GM13976 (cell line): ENCODE data around the gene TNK2.
A peak's percentile ranks its signal among the peaks of the same experiment; 100 is the strongest.
"Not testable (repeated sequence)": the region's sequence is repeated elsewhere in the genome, so short reads cannot be mapped to it uniquely, and the experiment has no call there.

Experiments used
- DNase-seq: peaks from one replicate; pipeline ENCODE4 v3.0.0; 2012; ENCODE audit warnings: low spot score
- in situ Hi-C: fragments of 300-500 bp; cut with MboI; formaldehyde crosslinking; loops from one replicate; pipeline ENCODE4 v1.12.0; 2022; ENCODE audit warnings: low sequenced_read_pairs, mixed read lengths, inconsistent platforms; ENCODE audit not compliant: unreplicated experiment
- TF ChIP-seq, protein P1 (sequence below): IDR thresholded peaks from 2 replicates; pipeline ENCODE4 v1.5.1; 2012; ENCODE audit warnings: borderline replicate concordance, mild to moderate bottlenecking; ENCODE audit not compliant: insufficient read depth; ENCODE audit errors: extremely low read depth, missing control alignments, control extremely low read depth

Gene TNK2

DNA sequence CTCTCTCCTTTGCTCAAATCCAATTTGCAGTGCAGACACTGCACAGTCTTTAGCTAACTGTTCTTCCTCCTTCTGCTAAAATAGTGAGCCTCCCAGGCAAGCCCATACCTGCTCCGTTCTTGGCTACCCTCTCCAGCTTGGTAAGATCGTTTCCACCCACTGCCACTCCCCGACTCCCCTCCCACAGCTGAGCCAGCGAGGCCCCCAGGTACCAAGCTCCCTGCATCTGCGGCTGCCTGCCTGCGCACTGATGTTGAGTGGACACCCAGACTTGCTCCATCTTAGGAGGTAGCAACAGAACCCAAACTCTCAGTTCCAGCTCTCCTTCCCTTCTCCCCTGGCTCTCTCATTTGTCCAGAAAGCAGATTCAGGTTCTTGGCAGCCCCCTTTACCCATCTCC is 7.9 kb upstream of the TNK2 start:
- in situ Hi-C loops: loop anchor here (5.0 kb wide), 1 partner anchor 54 kb away; no protein-coding TSS in a partner anchor

DNA sequence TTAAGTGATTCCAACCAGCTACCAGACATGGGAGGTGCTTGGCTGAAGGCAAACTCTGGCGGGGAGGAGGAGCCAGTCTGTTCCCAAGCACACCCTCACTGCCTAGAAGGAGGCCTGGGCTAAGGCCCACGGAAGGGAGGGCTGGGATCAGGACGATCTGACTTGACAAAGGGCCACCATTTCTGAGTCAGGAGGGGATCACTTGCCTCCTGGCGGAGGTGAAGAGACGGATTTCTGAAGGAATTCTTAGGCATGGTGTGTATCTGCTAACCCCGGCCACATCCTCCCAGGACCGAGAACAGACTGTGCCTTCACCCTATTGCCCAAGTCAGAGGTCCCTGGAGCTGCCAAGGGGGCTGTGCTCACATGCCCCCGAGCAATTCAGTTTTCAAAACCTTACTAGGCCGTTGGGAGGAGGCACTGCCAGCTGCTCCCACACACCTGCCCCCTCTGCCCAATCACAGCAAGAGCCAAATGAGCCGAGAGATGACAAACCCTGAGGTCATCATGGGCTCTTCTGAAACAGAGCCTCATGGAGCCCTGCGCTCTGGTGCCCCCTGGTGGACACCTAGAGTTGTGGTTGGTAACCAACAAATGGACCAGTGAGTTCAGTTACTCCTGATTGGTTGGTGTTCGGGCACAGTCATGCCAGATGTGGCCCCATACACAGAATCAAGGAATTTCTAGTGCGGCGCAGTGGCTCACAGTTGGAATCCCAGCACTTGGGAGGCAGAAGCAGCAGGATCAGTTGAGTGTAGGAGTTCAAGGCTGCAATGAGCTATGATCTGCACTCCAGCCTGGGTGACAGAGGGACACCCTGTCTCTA is 6.5 kb upstream of the TNK2 start:
- TF ChIP-seq, protein P1, sequence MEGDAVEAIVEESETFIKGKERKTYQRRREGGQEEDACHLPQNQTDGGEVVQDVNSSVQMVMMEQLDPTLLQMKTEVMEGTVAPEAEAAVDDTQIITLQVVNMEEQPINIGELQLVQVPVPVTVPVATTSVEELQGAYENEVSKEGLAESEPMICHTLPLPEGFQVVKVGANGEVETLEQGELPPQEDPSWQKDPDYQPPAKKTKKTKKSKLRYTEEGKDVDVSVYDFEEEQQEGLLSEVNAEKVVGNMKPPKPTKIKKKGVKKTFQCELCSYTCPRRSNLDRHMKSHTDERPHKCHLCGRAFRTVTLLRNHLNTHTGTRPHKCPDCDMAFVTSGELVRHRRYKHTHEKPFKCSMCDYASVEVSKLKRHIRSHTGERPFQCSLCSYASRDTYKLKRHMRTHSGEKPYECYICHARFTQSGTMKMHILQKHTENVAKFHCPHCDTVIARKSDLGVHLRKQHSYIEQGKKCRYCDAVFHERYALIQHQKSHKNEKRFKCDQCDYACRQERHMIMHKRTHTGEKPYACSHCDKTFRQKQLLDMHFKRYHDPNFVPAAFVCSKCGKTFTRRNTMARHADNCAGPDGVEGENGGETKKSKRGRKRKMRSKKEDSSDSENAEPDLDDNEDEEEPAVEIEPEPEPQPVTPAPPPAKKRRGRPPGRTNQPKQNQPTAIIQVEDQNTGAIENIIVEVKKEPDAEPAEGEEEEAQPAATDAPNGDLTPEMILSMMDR: peak; percentile 86
- in situ Hi-C loops: loop anchor here (5.0 kb wide), 1 partner anchor 53 kb away; no protein-coding TSS in a partner anchor
- peak; percentile 94 for DNase-seq

More for the DNA sequence above, 7.9 kb upstream of the TNK2 start:
- no peak for DNase-seq
- TF ChIP-seq, protein P1: no peak

- in situ Hi-C loops, DNase-seq: not testable (repeated sequence)
These were observed 5.8 kb upstream of the TNK2 start for GRCh38 chr3:195914146-195914545.

DNA sequence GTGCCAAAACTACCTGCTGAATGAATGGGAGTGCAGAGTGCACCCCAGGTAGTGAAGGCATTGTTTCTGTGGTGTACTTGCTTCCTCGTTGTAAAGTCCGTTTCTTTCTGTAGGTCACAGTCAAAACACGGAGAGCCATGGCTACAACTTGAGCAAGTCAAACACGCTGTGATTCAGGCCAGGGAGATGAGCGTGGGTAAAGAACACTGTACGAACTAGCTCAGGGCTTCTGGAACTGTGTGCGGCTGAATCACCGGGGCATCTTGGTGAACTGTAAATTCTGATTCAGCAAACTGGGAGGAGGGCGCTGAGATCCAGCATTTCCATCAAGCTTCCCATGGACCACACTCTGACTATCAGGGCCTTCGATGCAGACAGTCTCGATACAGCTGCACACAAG is 5.0 kb upstream of the TNK2 start:
- TF ChIP-seq, protein P1: no peak
- DNase-seq: no peak
- in situ Hi-C loops: no loop called here

- DNase-seq: no peak
- in situ Hi-C loops: no loop called here
These were observed 3.6 kb upstream of the TNK2 start for GRCh38 chr3:195911946-195912270.

GRCh38 chr3:195911041-195911945 is 2.9 kb upstream of the TNK2 start:
- in situ Hi-C loops: no loop called here
- TF ChIP-seq, protein P1: no peak
- DNase-seq: no peak

More at GRCh38 chr3:195911946-195912270, 3.6 kb upstream of the TNK2 start:
- TF ChIP-seq, protein P1: no peak

DNA sequence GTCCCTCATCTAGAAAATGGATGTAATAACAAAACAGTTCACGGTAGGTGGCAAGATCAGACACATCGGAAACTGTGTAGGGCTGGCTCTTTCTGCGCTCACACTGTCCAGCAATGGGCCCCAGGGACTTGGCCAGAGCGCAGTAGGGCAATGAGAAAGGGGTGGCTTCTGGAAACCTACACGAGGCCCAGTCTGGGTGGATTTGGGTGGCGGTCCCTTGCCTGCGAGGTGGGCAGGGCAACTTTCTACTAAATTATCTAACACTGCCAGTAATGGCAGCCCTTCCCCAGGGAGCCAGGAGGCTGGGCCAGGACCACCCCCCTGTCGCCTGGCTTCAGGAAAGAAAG is 2.1 kb upstream of the TNK2 start:
- DNase-seq: no peak
- TF ChIP-seq, protein P1: no peak
- in situ Hi-C loops: no loop called here
